ENCODE data around the gene WDR18.

- no peak for TF ChIP-seq CTCF (IDR thresholded peaks at IDR 0.05)
- TF ChIP-seq POLR2A (IDR thresholded peaks at IDR 0.05), result no peak
- TF ChIP-seq EP300 (IDR thresholded peaks at IDR 0.05), result no peak
- TF ChIP-seq POLR2AphosphoS5 (IDR thresholded peaks at IDR 0.05), result no peak
Measured at GRCh38 chr19:973726-974563, 10.2 kb upstream of the WDR18 start.
